HFF-Myc (cell line): ENCODE measurements around the gene RET.

Source experiments
- DNase-seq: peaks from one replicate; pipeline ENCODE4 v3.0.0-alpha.2; 2011; ENCODE audit warnings: low read depth; ENCODE audit errors: extremely low read depth
- H3K4me3 ChIP-seq: replicated peaks from 2 replicates; pipeline ENCODE4 v1.5.1; 2011; ENCODE audit warnings: low read depth, mild to moderate bottlenecking, control low read depth, low read length
- TF ChIP-seq, protein P1 (sequence below): IDR thresholded peaks from 2 replicates; pipeline ENCODE4 v1.5.1; 2012; ENCODE audit warnings: mild to moderate bottlenecking, low read depth, low read length, control low read depth; ENCODE audit errors: missing control alignments

The RET gene

DNA sequence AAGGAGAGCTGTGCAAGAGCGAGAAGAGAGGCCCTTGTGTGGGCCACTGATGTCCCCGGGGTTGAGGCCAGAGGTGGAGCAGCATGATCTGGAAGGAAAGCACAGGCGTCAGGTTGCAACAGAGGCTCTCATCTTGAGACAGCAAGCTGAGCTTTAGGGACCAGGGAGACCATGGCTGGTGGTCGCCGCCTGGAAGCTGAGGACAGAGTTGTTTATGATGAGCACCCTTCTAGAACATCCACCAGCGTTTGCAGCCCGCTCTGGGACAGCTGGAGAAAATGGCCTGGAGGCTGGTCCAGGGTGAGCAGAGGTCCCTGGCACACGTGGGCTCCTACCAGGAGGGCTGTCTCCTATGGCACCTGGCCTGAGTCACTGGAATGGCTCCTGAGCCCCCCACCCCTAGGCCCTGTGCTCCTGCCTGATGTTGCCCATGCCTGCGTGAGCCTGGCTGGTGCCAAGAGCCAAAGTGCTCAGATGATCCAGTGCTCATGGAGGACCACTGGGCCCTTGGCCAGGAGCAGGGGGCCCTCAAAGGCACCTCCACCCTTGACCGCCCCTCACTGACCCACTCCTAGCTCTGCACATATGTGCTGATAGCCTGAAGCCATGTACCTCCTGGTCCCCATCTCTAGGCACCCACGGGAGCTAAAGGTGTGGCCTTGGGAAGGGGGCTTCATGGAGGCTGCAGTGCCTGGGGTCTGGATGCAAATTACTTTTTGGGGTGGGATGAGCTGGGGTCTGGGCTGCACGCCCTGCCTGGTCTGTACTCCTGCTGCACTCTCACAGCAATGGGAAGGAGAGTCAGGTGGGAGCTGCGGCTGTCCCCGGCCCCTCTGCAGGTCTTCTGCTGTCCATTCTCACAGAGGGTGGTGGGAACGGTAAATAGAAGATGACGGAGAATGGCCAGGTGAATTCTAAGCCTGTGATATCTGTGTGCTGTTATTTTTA, 40.1 kb upstream of the RET start:
- TF ChIP-seq, protein P1, sequence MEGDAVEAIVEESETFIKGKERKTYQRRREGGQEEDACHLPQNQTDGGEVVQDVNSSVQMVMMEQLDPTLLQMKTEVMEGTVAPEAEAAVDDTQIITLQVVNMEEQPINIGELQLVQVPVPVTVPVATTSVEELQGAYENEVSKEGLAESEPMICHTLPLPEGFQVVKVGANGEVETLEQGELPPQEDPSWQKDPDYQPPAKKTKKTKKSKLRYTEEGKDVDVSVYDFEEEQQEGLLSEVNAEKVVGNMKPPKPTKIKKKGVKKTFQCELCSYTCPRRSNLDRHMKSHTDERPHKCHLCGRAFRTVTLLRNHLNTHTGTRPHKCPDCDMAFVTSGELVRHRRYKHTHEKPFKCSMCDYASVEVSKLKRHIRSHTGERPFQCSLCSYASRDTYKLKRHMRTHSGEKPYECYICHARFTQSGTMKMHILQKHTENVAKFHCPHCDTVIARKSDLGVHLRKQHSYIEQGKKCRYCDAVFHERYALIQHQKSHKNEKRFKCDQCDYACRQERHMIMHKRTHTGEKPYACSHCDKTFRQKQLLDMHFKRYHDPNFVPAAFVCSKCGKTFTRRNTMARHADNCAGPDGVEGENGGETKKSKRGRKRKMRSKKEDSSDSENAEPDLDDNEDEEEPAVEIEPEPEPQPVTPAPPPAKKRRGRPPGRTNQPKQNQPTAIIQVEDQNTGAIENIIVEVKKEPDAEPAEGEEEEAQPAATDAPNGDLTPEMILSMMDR, result no peak
- H3K4me3 ChIP-seq, result no peak overlapping the region
- DNase-seq, result no peak

DNA sequence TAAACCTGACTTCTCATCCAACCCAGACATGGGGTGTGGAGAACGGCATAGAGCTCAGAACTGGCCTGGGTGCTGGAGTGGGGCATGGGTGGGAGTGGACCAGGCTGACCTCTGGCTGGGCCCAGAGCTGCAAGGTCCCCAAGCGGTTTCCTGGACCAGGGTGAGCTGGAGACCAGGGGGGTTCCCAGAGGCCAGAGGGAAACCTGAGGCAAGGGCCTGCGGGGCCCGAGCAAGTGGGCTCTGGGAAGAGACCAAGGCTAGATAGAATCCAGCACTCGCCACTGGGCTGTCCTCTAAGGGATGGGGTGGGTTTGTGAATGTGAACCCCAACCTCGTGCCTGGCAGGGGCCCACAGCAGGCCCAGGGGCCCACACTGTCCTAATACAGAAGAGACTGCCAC, 39.4 kb upstream of the RET start:
- no peak overlapping the region for H3K4me3 ChIP-seq
- no peak for DNase-seq
- TF ChIP-seq, protein P1, result no peak

DNA sequence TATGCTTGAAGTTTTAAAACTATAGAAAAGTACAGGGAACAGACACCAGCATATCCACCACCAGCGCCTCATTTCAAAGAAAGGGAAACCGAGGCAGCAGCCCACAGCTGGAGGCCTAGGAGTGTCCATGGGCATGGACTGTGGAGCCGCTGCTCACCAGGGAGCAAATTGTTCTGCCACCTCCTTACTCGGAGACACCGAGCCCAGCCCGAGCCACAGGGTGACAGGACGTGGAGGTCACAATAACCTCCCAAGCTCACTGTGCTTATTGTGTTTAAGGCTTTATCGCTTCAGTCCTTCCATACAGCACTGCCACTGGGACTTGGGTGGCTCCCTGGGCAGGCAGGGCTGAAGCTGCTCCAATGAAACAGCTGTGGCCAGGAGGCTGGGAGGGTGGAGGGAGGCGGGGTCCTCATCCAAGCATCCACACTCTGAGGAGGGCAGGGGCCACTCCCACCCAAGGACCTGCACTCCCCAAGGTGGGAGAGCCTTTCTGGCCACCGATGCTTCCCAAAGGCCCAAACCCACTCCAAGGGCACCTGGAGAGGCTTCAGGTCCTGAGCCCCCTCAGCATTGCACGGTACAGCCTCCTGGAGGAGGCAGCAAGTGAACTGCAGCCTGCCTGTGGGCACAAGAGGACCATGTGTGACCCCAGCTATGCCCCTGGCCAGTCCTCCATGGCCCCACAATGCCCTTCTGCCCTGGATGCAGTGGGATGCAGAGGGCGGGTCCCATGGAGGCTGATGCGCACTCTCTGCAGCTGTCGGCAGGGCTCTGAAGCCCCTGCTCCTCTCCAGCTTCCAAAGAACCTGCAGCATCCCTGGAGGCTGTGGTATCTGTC, 38.7 kb upstream of the RET start:
- no peak for DNase-seq
- TF ChIP-seq, protein P1, result no peak
- no peak overlapping the region for H3K4me3 ChIP-seq

DNA sequence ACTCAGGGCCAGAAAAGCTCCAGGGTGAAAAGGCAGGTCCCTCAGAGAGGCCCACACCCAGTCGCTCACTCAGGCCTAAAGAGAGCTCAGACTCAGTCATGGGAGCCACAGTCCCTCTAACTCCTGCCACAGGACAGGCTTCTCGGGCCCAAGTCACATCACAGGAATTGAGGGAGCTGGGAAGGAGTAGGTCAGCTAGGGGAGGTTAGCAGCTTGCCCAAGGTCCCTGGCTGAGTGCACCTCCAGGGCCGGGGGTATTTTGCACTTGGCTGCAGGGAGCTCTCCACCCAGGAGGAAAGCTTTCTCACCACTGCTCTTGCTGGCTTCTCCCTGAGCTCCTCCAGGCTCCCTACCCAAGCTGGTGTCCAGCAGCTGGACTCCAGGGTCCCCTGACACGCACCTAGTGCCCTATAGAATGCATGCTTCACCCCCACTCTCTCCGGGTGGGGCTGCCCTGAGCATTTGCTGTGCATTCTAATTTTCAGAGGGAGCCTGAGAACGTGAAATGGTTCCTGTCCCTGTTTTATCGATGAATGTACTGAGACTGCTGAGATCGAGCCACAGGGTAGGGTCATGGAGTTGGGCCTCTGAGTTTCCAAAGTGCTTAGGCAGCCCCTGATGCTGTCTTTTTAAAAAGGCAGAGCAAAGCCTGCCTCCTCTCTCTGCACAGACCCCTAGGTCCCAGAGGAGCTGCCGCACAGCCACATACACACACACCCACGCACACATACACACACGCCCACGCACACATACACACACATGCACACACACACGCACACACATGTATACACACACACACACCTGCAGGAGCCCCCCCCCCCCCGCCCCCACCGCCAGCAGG, 37.9 kb upstream of the RET start:
- no peak for DNase-seq
- H3K4me3 ChIP-seq, result no peak overlapping the region
- TF ChIP-seq, protein P1, result no peak

DNA sequence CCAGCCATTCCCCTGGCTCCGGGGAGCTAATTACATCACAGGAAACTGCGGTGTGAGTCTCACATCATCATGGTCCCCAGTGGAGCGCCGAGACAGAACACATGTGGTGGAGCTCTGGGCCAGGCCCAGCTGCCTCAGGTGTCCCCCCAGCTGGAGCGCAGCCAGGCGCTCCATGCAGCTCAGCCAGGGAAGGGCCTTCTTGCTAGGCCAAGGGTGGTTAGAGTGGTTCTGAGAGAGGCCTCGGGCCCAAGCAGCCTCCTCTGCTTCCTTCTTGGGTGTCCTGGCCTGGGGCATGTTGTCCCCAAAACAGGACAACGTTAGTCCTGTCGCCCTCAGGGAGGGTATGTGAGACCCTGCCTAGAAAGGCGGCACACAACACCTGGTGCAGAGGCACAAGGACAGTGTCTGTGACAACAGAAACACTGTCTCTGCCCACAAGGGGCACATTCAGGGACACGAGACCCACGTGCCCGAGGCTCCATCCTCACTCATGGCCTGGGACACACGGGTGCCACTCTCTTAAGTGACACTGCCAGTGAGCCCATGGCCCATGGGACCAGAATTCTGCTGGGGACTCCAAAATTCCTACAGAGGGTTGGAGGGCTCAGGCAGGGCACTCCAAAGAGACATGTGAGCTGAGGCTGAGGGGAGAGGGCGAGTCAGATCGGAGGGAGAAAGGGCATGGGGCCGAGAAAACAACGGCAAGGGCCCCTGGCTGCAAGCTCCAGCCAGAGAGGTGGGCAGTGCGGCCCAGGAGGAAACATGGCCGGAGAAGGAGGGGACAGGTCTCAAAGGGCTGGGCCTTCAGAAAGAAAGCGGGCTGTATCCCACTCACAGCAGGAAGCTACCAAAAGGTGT, 37.0 kb upstream of the RET start:
- TF ChIP-seq, protein P1, result no peak
- H3K4me3 ChIP-seq, result no peak overlapping the region
- no peak for DNase-seq
